CD4-positive, alpha-beta T cell treated with Interleukin-10 for 1 hour (primary cell): ENCODE data around the gene SLC45A2.
"Not testable (repeated sequence)": the region's sequence is repeated elsewhere in the genome, so short reads cannot be mapped to it uniquely, and the experiment has no call there.

Experiments
- DNase-seq: peaks from one replicate; pipeline ENCODE4 v3.0.0-alpha.2; 2020

SLC45A2 gene

DNA sequence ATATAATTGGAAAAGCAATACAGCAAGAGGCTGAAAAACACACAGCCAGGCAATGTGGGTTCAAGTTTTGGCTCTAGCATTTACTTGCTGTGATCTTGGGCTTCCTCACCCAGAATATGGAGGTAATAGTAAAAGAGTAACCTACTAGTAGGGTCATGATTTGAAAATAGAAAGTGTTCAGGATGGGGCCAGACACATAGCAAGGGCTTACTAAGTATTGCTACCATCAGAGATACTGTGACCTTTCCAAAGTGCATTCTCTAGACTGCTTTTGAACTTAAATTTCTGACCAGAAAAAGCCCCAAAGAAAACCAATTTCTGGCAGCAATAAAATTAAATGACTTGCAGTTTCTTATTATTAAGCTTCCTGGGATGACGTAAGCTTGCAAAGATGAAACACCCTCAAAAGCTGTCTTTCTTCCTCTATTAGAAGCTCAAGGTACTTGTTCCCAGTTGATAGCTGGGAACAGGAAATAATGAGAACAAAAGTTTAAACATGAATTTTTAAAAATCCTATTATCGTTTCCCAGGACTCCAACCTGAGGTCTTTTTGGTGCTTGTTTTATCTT is 20.3 kb downstream of the SLC45A2 start:
- no peak for DNase-seq

DNA sequence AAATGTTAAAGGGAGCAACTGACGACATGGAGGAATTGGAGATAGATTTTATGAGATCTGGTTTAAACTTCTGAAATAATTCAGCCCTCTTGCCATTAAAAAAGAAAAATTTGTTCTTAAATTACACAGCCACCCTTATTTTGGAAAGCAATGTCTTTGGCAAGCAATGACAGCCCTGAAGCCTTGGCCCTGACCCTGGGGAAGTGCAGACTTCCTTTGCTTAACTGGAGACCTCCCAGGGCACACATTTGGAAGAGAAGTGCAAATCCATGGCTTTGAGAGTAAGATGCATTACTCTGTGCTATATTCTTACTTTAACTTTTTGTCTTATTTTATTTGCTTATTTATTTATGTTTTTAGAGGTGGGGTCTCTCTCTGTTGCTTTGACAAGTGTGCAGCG is 26.3 kb downstream of the SLC45A2 start:
- DNase-seq = no peak

DNA sequence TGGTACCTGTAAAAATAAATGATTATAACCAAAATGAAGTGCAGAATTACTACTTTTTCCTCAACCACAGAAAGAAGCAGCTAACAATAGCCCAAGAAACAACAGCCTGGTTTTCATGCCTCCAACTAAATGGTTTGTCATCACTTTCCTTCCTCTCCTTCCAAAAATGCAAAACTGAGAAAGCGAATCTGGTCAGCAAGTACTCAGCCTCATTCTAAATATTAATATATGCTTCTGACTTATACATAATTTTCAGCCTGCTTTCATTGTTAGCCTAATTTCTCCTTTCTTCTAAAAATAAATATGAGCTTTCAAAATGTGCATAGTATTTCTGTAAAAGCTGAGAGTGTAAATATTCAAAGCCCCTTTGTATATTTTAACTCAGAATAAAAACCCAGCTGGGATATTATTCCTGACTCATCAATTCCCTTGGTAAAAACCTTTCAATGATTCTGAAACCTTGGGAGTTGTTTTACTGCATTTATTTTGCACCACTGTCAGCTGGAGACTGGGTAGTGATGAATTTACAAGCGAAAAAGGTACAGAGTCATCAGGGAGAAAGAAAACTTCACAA is 26.8 kb downstream of the SLC45A2 start:
- DNase-seq = no peak

DNA sequence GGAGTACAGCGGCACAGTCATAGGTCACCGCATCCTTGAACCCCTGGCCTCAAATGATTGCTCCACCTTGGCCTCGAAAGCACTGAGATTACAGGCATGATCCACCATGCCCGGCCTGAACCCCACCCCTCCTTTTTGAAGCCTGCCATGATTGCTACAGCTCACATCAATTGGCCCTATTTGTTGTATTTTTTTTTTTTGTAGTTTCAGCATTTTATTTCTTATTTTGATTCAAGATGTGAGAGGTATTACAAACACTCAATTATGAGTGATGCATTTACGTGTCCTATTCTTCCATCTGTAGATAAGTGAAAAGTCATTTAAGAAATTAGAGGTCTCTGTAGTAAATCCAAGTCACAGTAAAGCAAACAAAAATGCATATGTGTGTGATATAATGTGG is 32.3 kb downstream of the SLC45A2 start:
- DNase-seq = not testable (repeated sequence)

- DNase-seq = no peak
Observed at GRCh38 chr5:33944543-33945132, 39.9 kb downstream of the SLC45A2 start.

DNA sequence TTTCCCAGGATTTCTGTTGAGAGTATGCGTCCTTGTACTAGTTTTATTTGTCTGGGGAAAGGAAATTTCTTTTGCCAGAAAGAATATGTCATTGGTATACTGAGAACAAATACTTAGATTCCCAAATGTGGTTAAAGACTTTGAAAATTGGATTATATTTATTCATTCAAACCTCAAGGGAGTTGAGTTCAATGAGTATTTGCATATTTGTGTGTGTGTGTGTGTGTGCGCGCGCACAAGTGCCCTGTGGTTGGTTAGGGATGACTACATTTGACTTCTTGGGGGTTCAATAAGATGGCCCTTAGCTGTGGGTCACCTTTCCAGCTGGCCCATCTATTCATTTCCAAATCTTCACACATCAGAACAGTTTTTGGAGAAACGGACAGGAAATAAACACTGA is 43.4 kb downstream of the SLC45A2 start:
- DNase-seq = no peak

DNA sequence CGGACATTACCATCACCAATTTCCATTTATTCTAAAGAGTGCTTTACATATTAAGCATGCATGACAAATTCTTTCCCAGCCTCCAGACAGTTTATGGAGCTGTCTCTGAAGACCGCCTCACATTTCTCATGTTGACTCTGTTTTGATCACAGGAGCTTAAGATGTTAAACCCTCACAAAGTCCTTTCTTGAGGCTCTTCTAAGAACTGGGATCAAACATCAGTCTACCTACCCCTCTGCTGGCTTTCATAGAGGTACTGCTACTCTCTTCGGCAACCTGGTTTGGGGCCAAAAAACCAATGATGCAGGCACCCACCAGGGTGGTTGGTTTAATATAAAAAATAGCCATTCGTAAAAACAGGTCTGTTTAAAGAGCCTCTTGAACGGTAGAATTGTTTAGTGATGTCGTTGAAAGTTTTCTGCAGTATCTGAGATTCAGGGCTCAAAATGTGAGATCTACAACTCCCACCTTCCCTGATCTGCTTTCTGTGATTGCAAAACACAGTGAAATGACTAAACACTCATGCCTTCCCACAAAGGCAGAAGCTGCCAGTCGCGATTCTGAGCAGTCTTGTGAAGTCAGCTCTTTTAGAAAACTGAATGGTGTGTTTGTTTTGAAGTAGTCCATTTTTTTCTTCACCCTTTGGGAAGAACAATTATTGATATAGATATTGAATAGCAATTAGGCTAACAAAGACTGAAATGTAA is 44.8 kb downstream of the SLC45A2 start:
- no peak for DNase-seq

- DNase-seq = no peak
Observed at GRCh38 chr5:33938881-33939280, 45.6 kb downstream of the SLC45A2 start.

DNA sequence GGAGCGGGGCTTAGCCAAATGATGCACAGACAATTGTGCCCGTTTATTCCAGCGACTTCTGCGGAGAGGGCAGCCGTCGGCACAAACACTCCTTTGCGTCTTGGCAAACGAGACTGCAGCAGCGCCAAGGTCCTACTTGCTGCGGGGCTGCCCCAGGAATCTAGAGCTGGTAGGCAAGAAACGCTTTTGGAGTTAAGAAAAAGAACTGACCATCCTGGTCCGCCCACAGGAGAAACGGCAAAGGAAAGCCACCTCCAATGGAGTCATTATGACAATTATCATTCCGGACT is 46.0 kb downstream of the SLC45A2 start:
- DNase-seq = no peak

- no peak for DNase-seq
Observed at GRCh38 chr5:33937707-33938506, 46.6 kb downstream of the SLC45A2 start.

- DNase-seq = no peak
Observed at GRCh38 chr5:33937017-33937706, 47.3 kb downstream of the SLC45A2 start.

- no peak for DNase-seq
Observed at GRCh38 chr5:33936381-33937016, 48.0 kb downstream of the SLC45A2 start, which contains the start of gene RXFP3. RXFP3 (plus strand) TSS chr5:33936386; CDS start chr5:33936741, 355 bp downstream.

DNA sequence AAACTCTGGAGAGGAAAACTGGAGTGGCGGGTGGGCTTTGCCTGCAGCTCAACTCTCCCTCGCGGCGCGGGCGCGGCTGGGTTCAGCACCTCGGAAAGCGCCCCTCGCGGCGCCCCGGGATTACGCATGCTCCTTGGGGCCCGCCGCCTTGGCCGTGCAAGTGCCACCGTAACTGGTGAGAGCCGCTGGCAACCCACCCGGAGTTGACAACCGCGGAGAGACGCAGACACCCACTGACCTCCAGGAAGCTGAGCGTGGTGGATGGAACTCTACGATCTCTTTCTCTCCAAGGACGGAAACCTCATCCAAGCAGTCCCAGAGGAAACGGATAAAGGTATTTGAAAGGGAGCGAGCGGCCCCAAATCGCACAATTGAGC is 48.5 kb downstream of the SLC45A2 start:
- peak; percentile 13 for DNase-seq

DNA sequence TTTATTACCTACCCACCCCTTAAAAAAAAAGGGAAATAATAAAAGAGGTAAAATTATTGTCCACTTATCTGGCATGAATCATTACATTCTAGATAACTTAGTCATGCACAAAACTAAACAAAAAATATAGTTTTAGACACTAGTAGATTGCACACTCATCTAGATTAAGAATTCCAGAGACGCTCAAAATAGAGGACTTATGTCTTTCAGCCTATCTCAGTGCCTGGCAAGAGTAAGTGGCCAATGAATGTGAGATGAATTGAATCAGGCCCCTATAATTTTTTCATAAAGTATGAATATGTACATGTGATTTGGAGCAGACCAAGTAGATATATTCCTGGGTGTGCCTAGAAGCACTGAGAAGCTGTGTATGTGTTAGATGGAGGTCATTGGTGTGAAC is 50.3 kb downstream of the SLC45A2 start:
- no peak for DNase-seq

DNA sequence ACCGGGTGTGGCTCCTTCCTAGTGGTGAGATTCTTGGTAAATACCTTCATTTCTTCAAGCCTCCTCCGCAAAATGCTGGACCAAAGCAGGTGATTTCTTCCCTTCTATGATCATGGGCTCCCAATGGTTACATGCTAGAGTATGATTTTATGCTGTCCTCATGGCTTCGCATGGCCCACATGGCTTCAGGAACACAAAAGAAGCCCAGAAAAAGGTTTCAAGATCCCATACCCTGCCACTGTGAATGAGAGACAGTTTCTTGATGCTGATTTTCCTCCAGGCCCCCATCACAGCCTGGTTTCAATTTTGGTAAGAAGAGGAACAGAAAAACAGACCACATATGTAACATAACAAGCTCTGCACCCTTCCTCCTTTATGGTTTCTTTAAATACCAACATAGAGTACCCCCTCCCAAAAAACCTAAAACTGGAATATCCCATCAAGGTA is 50.7 kb downstream of the SLC45A2 start:
- DNase-seq = no peak

GRCh38 chr5:33931136-33931535 is 53.4 kb downstream of the SLC45A2 start:
- no peak for DNase-seq

DNA sequence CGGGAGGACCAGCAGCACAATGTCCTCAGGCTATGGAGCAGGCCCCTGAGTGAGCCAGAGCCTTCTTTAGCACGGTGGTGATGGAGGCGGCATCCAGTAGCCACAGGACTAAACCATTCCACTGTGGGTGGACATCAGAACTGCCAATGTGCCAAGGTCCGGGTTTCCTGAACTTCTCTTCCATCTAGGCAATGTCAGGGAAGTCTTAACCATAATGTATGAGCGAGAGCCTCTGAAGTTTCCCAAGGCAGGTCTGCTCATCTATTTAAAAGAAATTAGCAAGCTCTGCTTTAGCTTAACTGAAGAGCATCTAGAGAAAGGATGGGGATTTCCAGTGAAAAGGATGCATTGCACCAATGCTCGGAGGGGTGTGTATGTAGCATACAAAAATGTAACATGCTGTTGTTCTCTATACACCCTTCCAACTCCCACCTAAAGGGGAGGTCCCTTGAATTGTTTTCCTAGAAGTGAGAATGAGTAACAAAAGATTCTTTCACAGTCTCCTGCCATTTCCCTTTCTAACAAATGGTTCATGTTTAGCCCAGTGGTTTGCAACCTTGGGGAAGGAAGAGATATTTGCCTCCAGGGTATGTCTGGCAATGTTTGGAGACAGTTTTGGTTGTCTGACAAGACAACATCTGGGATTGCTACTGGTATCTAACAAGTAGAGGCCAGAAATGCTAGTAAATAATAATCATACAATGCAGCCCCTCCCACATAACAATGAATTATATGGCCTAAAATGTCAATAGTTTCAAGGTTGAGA is 54.4 kb downstream of the SLC45A2 start:
- no peak for DNase-seq

GRCh38 chr5:33928283-33928682 is 56.2 kb downstream of the SLC45A2 start:
- DNase-seq = no peak

- DNase-seq = no peak
Observed at GRCh38 chr5:33927685-33928084, 56.8 kb downstream of the SLC45A2 start.

DNA sequence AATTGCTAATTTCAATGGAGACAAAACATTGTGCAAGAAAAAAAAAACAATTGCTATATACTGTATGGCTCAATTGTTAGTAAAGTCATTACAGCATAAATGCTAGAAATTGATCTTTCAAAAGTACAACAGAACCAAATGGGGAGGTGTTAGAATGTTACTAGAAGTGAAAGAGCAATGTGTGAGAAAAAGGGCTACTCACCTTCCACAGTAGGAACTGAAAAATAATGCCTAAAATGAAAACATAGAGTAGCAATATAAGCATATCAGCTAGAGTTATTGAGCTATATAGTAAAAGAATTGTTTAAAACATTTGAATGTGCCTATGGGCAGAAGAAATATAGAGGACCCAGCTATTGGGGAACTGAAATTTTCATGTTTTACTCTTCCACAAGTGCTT is 59.2 kb downstream of the SLC45A2 start:
- DNase-seq = no peak

DNA sequence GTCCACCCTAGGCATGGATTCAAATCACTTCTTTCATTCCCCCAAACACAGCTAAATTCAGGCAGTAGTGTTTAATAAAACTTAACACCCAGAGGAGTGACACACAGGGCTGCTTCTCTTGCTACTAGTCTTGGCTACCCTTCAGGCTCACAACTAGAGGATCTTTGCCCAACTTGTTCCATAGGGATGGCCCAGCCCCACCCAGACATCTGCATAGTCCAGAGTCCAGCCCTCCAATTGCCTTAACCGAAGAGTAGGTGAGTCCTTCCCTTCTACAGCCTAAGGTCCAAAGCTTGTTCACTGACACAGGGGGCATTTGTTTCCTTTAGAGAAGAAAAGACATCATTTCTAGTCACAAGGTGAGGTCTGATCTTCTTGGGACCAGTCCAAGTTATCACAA is 63.5 kb downstream of the SLC45A2 start:
- no peak for DNase-seq

GRCh38 chr5:33914844-33915243 is 69.6 kb downstream of the SLC45A2 start:
- DNase-seq = not testable (repeated sequence)
